COLO829 (cell line): ENCODE data around the gene SREK1IP1.

ENCODE experiments used
- DNase-seq: peaks from one replicate; pipeline ENCODE4 v3.0.0; 2012; ENCODE audit warnings: low spot score

Gene SREK1IP1

GRCh38 chr5:64680289-64680688 is 88.2 kb downstream of the SREK1IP1 start:
- DNase-seq, result no peak

GRCh38 chr5:64678374-64678773 is 90.1 kb downstream of the SREK1IP1 start:
- DNase-seq, result no peak

GRCh38 chr5:64671678-64672077 is 96.8 kb downstream of the SREK1IP1 start:
- no peak for DNase-seq

- no peak for DNase-seq
Observed at GRCh38 chr5:64670277-64670676, 98.2 kb downstream of the SREK1IP1 start.
